DND-41 (cell line): ENCODE data around the gene ATP6V0E2.

Source experiments
- ATAC-seq: fragments of 200-7000 bp; cut with Tn5 transposase; 3 replicates; pipeline ENCODE4 v1.9.1; 2021; ENCODE audit warnings: low read depth; ENCODE audit not compliant: insufficient read depth
- DNase-seq: peaks from one replicate; pipeline ENCODE4 v3.0.0-alpha.2; 2020
- H2AFZ ChIP-seq: 2 replicates; pipeline ENCODE4 v1.6.0; 2012; ENCODE audit warnings: low read depth, low read length
- H3K27ac ChIP-seq: 2 replicates; pipeline ENCODE4 v1.5.1; 2012; ENCODE audit warnings: low read length, inconsistent platforms
- H3K27me3 ChIP-seq: fragments of 200-600 bp; sonication (generic); 2 replicates; pipeline ENCODE4 v1.6.0; 2012; ENCODE audit warnings: low read length, mild to moderate bottlenecking, inconsistent platforms; ENCODE audit not compliant: insufficient read depth, poor library complexity
- H3K36me3 ChIP-seq: 2 replicates; pipeline ENCODE4 v1.5.1; 2012; ENCODE audit warnings: low read length, inconsistent platforms; ENCODE audit not compliant: insufficient read depth
- H3K4me1 ChIP-seq: 2 replicates; pipeline ENCODE4 v1.5.1; 2012; ENCODE audit warnings: mild to moderate bottlenecking, low read length; ENCODE audit not compliant: insufficient read depth
- H3K4me2 ChIP-seq: 2 replicates; pipeline ENCODE4 v1.6.0; 2012; ENCODE audit warnings: mild to moderate bottlenecking, moderate library complexity, low read length, inconsistent platforms; ENCODE audit not compliant: insufficient read depth
- H3K4me3 ChIP-seq, 2 experiments: fragments of 200-600 bp in 1 of 2; shearing (Covaris generic) in 1 of 2; 2 replicates each; pipeline ENCODE4 v1.5.1; 2012 to 2016; ENCODE audit warnings: inconsistent platforms in 2 of 2, low read length in 2 of 2, mild to moderate bottlenecking in 2 of 2, low read depth in 1 of 2, moderate library complexity in 1 of 2
- H3K79me2 ChIP-seq: 2 replicates; pipeline ENCODE4 v1.6.0; 2012; ENCODE audit warnings: low read length, inconsistent platforms; ENCODE audit not compliant: insufficient read depth
- H3K9ac ChIP-seq: 2 replicates; pipeline ENCODE4 v1.6.0; 2012; ENCODE audit warnings: low read depth, mild to moderate bottlenecking, inconsistent platforms, low read length, moderate library complexity
- H3K9me3 ChIP-seq: 2 replicates; pipeline ENCODE4 v1.5.1; 2012; ENCODE audit warnings: low read length, moderate library complexity, mild to moderate bottlenecking, inconsistent platforms; ENCODE audit not compliant: insufficient read depth, severe bottlenecking
- H4K20me1 ChIP-seq: 2 replicates; pipeline ENCODE4 v1.6.0; 2012; ENCODE audit warnings: low read length; ENCODE audit not compliant: insufficient read depth
- CTCF ChIP-seq: IDR thresholded peaks from 2 replicates; pipeline ENCODE4 v1.5.1; 2012; ENCODE audit warnings: borderline replicate concordance, low read length, moderate library complexity, mild to moderate bottlenecking; ENCODE audit not compliant: poor library complexity, severe bottlenecking; ENCODE audit errors: extremely low read depth
- EZH2 ChIP-seq: IDR thresholded peaks from 3 replicates; pipeline ENCODE4 v1.6.1; 2012; ENCODE audit warnings: borderline replicate concordance, low read depth, mild to moderate bottlenecking, moderate library complexity, low read length, inconsistent platforms; ENCODE audit not compliant: severe bottlenecking

The ATP6V0E2 gene

DNA sequence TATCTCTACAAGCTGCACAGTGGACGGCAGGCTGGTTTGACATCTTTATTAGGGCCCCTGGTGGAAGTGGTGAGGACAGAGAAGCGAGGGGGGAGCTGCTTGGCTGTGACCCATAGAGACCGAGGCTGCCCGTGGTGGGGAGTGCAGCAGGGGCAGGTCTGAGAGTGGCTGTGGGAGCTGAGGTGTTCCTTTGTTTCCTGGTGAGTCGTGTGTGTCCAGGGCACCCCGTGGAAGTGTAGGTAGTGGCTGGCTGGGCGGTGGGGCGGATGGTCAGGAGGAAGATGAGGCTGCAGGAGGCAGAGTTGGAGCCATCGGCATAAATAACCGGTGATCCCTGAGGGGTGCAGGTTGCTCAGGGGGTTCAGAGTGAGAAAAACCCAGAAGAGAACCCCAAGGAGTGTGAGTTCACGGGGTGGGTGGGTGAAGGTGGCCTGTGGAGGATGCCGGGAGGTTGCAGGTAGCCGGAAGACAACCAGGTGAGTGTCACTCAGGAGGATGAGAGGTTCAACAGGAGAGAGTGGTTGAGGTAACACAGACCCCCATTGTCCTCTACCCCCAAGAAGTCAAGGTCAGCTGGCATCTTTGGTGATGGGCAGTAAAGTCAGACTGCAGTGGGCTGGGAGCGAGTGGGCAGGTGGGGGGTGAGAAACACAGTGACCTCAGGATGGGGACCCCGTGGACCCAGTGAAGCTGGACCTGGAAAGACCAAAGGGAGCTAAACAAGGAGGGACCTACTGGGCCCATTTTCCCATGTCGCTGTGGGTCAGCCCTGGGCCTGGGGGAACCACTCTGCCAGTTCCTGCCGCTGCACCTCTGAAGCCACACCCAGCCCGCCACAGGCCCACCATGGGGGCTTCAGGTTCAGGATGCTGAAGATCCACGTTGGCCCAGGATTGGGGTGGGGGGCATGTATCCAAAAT is 7.8 kb downstream of the ATP6V0E2 start:
- Histone ChIP-seq H3K79me2 (no peaks in the 10 kb centered on the region), H4K20me1 (peaks cover 8% of the 10 kb centered on the region), H3K27ac (no peak overlapping the region), H3K4me3 (no peak overlapping the region), H3K36me3 (peaks cover 28% of the 10 kb centered on the region), H3K4me2 (no peak overlapping the region), H3K9ac (no peak overlapping the region), H3K27me3 (no peaks in the 10 kb centered on the region), H3K9me3 (no peaks in the 10 kb centered on the region), H2AFZ (no peak overlapping the region), H3K4me1 (no peaks in the 10 kb centered on the region)
- DNase-seq, result no peak
- no peak for ATAC-seq
- TF ChIP-seq CTCF (no peak), EZH2 (no peak)

GRCh38 chr7:149882248-149883047 is 8.7 kb downstream of the ATP6V0E2 start:
- ATAC-seq, result no peak
- no peak overlapping the region for H3K4me3 ChIP-seq
- H3K9ac ChIP-seq, result no peak overlapping the region
- H3K36me3 ChIP-seq, result peaks cover 21% of the 10 kb centered on the region
- TF ChIP-seq EZH2 (no peak), CTCF (no peak)
- no peaks in the 10 kb centered on the region for H3K9me3 ChIP-seq
- no peaks in the 10 kb centered on the region for H3K27me3 ChIP-seq
- no peak overlapping the region for H2AFZ ChIP-seq
- no peak overlapping the region for H3K4me2 ChIP-seq
- no peaks in the 10 kb centered on the region for H3K4me1 ChIP-seq
- H3K79me2 ChIP-seq, result no peaks in the 10 kb centered on the region
- no peak for DNase-seq
- H3K27ac ChIP-seq, result no peak overlapping the region
- peaks cover 8% of the 10 kb centered on the region for H4K20me1 ChIP-seq

DNA sequence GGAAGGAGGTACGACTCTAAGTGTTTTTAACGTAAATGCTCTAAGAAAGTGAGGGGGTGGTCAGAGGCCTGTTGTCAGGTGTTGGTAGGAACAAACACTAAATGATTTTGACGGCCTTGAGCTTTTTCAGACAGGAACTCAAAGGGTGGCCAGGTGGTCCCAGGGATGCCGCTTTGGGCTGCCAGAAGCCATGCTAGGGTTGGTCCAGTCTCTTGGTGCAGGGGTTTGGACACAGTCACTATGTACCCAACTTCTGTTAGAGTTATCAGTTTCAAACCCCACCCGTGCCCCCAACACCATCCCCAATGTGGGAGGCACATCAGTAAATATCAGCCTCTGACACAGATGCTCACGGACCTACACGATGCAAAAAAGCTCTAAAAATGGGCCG is 9.3 kb downstream of the ATP6V0E2 start:
- H4K20me1 ChIP-seq, result peaks cover 5% of the 10 kb centered on the region
- no peaks in the 10 kb centered on the region for H3K4me1 ChIP-seq
- no peaks in the 10 kb centered on the region for H3K27me3 ChIP-seq
- H3K27ac ChIP-seq, result peak overlapping the region; percentile 33; the same call in 1 of the 2 replicates
- no peaks in the 10 kb centered on the region for H3K9me3 ChIP-seq
- ATAC-seq (no peak), DNase-seq (no peak)
- H3K4me3 ChIP-seq, result no peak overlapping the region
- no peak overlapping the region for H3K4me2 ChIP-seq
- H2AFZ ChIP-seq, result no peak overlapping the region
- H3K9ac ChIP-seq, result no peak overlapping the region
- H3K79me2 ChIP-seq, result no peaks in the 10 kb centered on the region
- H3K36me3 ChIP-seq, result peaks cover 17% of the 10 kb centered on the region
- no peak for TF ChIP-seq CTCF
